ENCODE measurements around the gene MAP1B. TPM values are rescaled to one million over a fixed set of nuclear protein-coding genes. Genes with fewer than 3 reads are reported as not detected.

MAP1B gene
- total RNA-seq, 1 donor from 2014 or later, result 58.6 TPM

- peak overlapping the region; percentile 90 for H3K4me3 Mint-ChIP-seq (ENCODE audit: low read depth)
- H3K27me3 Mint-ChIP-seq, result peaks cover 6% of the 10 kb centered on the region
Observed at GRCh38 chr5:72108202-72109061, 1.2 kb downstream of the MAP1B start.

GRCh38 chr5:72109062-72109411, 1.8 kb downstream of the MAP1B start:
- peaks cover 6% of the 10 kb centered on the region for H3K27me3 Mint-ChIP-seq
- H3K4me1 Mint-ChIP-seq (ENCODE audit: low read depth), result peaks cover 6% of the 10 kb centered on the region
- no peaks in the 10 kb centered on the region for H3K9me3 Mint-ChIP-seq (ENCODE audit: low read depth)
- no peaks in the 10 kb centered on the region for H3K36me3 Mint-ChIP-seq (ENCODE audit: insufficient read depth)
- no peak for DNase-seq (ENCODE audit: low spot score, unreplicated experiment)
- H3K27ac Mint-ChIP-seq, result peak overlapping the region; percentile 92
- TF ChIP-seq CTCF (IDR thresholded peaks at IDR 0.05; ENCODE audit: unreplicated experiment), result no peak
- H3K4me3 Mint-ChIP-seq (ENCODE audit: low read depth), result peak overlapping the region; percentile 90

More at GRCh38 chr5:72108202-72109061, 1.2 kb downstream of the MAP1B start:
- no peaks in the 10 kb centered on the region for H3K9me3 Mint-ChIP-seq (ENCODE audit: low read depth)
- peak; percentile 56 for DNase-seq (ENCODE audit: low spot score, unreplicated experiment)
- H3K4me1 Mint-ChIP-seq (ENCODE audit: low read depth), result peaks cover 6% of the 10 kb centered on the region
- peak overlapping the region; percentile 92 for H3K27ac Mint-ChIP-seq
- no peak for TF ChIP-seq CTCF (IDR thresholded peaks at IDR 0.05; ENCODE audit: unreplicated experiment)
- H3K36me3 Mint-ChIP-seq (ENCODE audit: insufficient read depth), result no peaks in the 10 kb centered on the region

- peaks cover 6% of the 10 kb centered on the region for H3K4me1 Mint-ChIP-seq (ENCODE audit: low read depth)
- no peaks in the 10 kb centered on the region for H3K9me3 Mint-ChIP-seq (ENCODE audit: low read depth)
- H3K36me3 Mint-ChIP-seq (ENCODE audit: insufficient read depth), result no peaks in the 10 kb centered on the region
- no peak for TF ChIP-seq CTCF (IDR thresholded peaks at IDR 0.05; ENCODE audit: unreplicated experiment)
- H3K4me3 Mint-ChIP-seq (ENCODE audit: low read depth), result peak overlapping the region; percentile 90
- peaks cover 2% of the 10 kb centered on the region for H3K27me3 Mint-ChIP-seq
- no peak for DNase-seq (ENCODE audit: low spot score, unreplicated experiment)
- no peak overlapping the region for H3K27ac Mint-ChIP-seq
Observed at GRCh38 chr5:72109625-72110024, 2.4 kb downstream of the MAP1B start.

GRCh38 chr5:72110394-72111013, 3.2 kb downstream of the MAP1B start:
- TF ChIP-seq CTCF (IDR thresholded peaks at IDR 0.05; ENCODE audit: unreplicated experiment), result no peak
- H3K27me3 Mint-ChIP-seq, result peaks cover 2% of the 10 kb centered on the region
- H3K4me1 Mint-ChIP-seq (ENCODE audit: low read depth), result peaks cover 6% of the 10 kb centered on the region
- no peak for DNase-seq (ENCODE audit: low spot score, unreplicated experiment)
- no peak overlapping the region for H3K4me3 Mint-ChIP-seq (ENCODE audit: low read depth)
- H3K9me3 Mint-ChIP-seq (ENCODE audit: low read depth), result no peaks in the 10 kb centered on the region
- peaks cover under 1% of the 10 kb centered on the region for H3K36me3 Mint-ChIP-seq (ENCODE audit: insufficient read depth)
- H3K27ac Mint-ChIP-seq, result no peak overlapping the region

- Mint-ChIP-seq H3K4me1 (ENCODE audit: low read depth) (peaks cover 4% of the 10 kb centered on the region), H3K27me3 (no peaks in the 10 kb centered on the region), H3K27ac (no peak overlapping the region), H3K36me3 (ENCODE audit: insufficient read depth) (peaks cover 7% of the 10 kb centered on the region), H3K9me3 (ENCODE audit: low read depth) (no peaks in the 10 kb centered on the region), H3K4me3 (ENCODE audit: low read depth) (no peak overlapping the region)
- TF ChIP-seq CTCF (IDR thresholded peaks at IDR 0.05; ENCODE audit: unreplicated experiment), result no peak
- no peak for DNase-seq (ENCODE audit: low spot score, unreplicated experiment)
Observed at GRCh38 chr5:72112389-72112788, 5.1 kb downstream of the MAP1B start.

Measured in progenitor cell of endocrine pancreas (in vitro differentiated cells).